HUDEP-2 (cell line): ENCODE measurements around the gene TUBA1C.
"Not testable (repeated sequence)": the region's sequence is repeated elsewhere in the genome, so short reads cannot be mapped to it uniquely, and the experiment has no call there.

Experiments used
- DNase-seq, 76 experiments: peaks; one replicate each; lab custom pipeline; 2025; ENCODE audit not compliant: unreplicated experiment in 76 of 76; lab: John Stamatoyannopoulos, UW

The TUBA1C gene

DNA sequence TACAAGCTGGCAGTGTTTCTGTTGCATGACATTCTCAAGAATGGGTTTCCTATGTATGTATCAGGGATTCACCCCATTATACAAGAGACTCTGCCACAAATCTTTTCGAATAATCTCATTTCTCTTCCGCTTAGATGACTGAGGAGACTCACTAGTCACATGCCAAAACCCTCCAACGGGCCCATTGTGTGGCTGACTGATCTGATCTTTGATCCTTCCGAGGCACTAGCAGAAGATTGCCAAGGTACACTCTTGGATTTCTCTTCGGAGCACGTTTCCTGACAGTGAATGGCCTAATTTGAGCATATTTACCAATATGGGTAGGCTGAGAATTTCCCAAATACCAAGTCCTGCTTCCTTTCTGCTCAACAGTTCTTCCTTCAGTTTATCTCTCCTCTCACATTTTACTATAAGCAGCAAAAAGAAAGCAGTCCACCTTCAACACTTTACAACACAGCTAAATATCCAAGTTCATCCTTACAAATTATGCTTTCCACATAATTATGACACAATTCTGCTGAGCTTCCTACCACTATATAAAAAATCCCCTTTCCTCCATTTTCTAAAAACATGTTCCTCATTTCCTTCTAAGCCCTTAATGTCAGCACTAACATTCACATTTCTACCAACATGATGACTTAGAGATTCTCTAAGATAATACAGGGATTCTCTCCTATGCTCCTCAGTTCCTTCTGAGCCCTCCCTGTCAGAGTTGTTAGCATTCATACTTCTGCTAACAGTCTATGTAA lies 41.1 kb downstream of the TUBA1C start:
- no peak for DNase-seq

DNA sequence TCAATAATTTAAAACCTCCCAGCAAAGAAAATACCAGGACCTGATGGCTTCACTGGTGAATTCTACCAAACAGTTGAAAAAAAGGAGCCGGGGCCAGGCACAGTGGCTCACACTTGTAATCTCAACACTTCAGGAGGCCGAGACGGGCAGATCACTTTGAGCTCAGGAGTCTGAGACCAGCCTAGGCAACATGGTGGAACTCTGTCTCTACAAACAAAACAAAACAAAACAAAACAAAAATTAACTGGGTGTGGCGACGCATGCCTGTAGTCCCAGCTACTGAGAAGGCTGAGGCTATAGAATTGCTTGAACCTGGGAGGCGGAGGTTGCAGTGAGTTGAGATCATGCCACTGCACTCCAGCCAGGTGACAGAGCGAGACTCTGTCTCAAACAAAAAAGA lies 44.5 kb downstream of the TUBA1C start:
- no peak for DNase-seq

DNA sequence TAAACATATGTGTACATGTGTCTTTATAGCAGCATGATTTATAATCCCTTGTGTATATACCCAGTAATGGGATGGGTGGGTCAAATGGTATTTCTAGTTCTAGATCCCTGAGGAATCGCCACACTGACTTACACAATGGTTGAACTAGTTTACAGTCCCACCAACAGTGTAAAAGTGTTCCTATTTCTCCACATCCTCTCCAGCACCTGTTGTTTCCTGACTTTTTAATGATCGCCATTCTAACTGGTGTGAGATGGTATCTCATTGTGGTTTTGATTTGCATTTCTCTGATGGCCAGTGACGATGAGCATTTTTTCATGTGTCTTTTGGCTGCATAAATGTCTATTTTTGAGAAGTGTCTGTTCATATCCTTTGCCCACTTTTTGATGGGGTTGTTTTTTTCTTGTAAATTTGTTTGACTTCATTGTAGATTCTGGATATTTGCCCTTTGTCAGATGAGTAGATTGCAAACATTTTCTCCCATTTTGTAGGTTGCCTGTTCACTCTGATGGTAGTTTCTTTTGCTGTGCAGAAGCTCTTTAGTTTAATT lies 45.6 kb downstream of the TUBA1C start:
- DNase-seq, result not testable (repeated sequence)

DNA sequence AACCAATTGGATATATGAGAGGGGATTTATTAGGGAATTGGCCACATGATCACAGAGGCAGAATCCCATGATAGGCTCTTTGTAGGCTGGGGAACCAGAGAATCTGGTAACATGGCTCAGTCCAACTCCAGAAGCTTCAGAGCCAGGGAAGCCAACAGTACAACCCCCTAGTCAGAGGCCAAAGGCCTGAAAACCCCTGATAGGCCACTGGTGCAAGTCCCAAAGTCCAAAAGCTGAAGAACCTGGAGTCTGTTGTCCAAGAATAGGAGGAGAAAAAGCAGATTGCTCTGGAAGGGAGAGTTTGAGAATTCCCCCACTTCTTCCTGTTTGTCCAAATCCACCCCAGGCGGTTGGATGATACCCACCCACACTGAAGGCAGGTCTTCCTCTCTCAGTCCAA lies 49.9 kb downstream of the TUBA1C start:
- DNase-seq, result no peak

DNA sequence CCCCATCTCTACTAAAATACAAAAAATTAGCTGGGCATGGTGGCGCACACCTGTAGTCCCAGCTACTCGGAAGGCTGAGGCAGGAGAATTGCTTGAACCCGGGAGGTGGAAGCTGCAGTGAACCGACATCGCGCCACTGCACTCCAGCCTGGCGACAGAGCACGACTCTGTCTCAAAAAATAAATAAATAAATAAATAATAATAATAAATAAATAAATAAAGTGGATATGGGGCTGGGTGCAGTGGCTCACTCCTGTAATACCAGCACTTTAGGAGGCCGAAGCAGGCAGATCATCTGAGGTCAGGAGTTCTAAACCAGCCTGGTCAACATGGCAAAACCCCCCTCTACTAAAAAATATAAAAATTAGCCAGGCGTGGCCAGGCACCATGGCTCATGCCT lies 52.2 kb downstream of the TUBA1C start:
- DNase-seq, result not testable (repeated sequence)

DNA sequence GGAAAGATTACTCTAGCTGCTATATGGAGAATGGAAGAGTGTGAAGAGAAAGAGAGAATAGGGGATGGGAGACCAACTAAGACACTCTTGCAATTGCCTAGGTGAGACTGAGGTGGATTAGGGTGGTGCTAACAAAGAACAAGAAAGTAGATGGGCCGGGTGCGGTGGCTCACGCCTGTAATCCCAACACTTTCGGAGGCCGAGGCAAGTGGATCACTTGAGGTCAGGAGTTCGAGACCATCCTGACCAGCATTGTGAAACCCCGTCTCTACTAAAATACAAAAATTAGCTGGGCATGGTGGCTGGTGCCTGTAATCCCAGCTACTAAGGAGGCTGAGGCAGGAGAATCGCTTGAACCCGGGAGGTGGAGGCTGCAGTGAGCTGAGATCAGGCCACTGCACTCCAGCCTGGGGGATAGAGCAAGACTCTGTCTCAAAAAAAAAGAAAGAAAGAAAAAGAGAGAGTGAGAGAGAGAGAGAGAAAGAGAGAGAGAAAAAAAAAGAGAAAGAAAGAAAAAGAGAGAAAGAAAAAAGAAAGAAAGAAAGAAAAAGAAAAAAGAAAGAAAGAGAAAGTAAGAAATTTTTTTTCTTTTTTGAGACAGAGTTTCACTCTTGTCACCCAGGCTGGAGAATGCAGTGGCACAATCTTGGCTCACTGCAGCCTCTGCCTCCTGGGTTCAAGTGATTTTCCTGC lies 55.7 kb downstream of the TUBA1C start:
- DNase-seq, result not testable (repeated sequence)

DNA sequence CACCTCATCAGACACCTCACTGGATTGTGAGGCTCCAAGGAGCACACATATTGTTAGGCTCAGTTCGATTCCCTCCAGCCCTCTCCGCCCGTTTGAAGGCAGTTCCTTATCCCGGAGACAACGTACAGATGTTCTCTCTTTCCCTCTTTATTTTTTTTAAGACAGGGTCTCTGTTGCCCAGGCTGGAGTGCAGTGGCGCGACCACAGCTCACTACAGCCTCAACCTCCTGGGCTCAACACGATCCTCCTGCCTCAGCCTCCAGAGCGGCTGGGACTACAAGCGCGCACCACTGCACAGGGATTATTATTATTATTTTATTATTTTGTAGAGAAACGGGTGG lies 57.5 kb downstream of the TUBA1C start:
- no peak for DNase-seq

DNA sequence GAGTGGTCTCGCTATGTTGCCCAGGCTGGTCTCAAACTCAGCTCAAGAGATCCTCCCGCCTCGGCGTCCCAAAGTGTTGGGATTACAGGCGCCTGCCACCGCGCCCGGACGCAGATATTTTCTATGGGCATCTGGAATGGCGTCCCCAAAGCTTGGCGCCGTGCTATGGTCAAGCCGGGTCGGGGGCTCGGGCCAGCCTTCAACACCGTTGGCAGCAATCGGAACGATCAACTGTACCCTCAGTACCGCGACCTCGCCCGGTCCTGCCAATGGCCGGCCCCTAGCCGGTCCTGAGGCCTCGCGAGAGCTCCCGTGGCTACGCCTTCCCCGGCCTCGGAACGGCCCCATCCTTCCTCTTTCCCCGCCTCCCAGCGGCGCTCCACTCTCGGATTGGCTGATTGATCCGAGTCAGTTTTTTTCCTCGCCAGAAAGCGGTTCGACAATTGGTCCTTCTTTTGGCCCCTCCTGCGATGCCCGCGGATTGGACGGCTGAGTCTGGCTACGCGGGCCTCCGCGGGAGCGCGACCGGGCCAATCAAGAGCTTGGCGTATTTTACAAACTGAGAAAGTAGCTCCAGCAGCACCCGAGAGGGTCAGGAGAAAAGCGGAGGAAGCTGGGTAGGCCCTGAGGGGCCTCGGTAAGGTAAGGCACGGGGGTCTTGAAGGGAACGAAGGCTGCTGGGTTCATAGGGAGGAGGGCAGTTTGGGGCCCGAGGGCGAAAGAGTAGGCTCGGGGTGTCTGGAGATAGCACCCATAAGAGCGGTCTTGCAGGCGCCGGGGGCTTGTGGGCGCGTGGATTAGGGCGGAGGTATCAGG lies 58.0 kb downstream of the TUBA1C start, which contains the start of gene TROAP:
Gene TROAP, plus strand, starts transcription at position 548 of the 816 bp plus-strand sequence. CDS start 354 bp downstream, outside the sequence.
- peak in 75 of 76 experiments; percentile 48 to 99 (median 97) for DNase-seq

DNA sequence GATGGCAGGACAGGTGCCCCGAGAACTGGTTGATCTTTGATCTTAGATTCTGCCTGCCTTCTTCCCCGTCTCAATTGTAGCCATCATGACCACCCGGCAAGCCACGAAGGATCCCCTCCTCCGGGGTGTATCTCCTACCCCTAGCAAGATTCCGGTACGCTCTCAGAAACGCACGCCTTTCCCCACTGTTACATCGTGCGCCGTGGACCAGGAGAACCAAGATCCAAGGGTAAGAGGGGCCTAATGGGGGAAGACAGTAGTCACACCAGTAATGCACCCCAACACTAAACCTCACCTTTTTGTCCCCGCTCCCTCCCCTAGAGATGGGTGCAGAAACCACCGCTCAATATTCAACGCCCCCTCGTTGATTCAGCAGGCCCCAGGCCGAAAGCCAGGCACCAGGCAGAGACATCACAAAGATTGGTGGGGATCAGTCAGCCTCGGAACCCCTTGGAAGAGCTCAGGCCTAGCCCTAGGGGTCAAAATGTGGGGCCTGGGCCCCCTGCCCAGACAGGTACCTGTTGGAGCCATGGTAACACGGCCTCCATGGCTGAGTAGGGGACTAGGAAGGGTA lies 58.7 kb downstream of the TUBA1C start:
- no peak for DNase-seq
